Endothelial cell of hepatic sinusoid (primary cell): ENCODE data around the gene OR52E1.

ENCODE experiments used
- in situ Hi-C: cut with HindIII; loops from 2 replicates; pipeline ENCODE4 v1.10.0; 2017; ENCODE audit warnings: low sequenced_read_pairs

OR52E1 gene

GRCh38 chr11:5107285-5107684 is 37.9 kb downstream of the OR52E1 start:
- in situ Hi-C loops, result no loop called here

GRCh38 chr11:5115339-5115738 is 46.0 kb downstream of the OR52E1 start:
- in situ Hi-C loops, result no loop called here

GRCh38 chr11:5117588-5117987 is 48.2 kb downstream of the OR52E1 start:
- in situ Hi-C loops, result no loop called here

GRCh38 chr11:5118893-5119292 is 49.5 kb downstream of the OR52E1 start:
- in situ Hi-C loops, result no loop called here
